Hematopoietic multipotent progenitor cell (in vitro differentiated cells): Measurements from ENCODE around the gene GFER. TPM values are rescaled to one million over a fixed set of nuclear protein-coding genes. Genes with fewer than 3 reads are reported as not detected.
"Not testable (repeated sequence)": the region's sequence is repeated elsewhere in the genome, so short reads cannot be mapped to it uniquely, and the experiment has no call there.

ENCODE experiments used
- DNase-seq, 3 donors: peaks; one replicate each; pipeline ENCODE4 v3.0.0-alpha.2; 2011 to 2015; ENCODE audit warnings: low read depth in 2 of 3, low spot score in 2 of 3
- total RNA-seq: library from RNA; depleted of rRNA; stranded (reverse); fragments of >200 nt; gene quantifications from one replicate; pipeline ENCODE4 v1.2.3, GENCODE V29; 2012

Gene GFER
- total RNA-seq, 1 donor: 14.5 TPM

DNA sequence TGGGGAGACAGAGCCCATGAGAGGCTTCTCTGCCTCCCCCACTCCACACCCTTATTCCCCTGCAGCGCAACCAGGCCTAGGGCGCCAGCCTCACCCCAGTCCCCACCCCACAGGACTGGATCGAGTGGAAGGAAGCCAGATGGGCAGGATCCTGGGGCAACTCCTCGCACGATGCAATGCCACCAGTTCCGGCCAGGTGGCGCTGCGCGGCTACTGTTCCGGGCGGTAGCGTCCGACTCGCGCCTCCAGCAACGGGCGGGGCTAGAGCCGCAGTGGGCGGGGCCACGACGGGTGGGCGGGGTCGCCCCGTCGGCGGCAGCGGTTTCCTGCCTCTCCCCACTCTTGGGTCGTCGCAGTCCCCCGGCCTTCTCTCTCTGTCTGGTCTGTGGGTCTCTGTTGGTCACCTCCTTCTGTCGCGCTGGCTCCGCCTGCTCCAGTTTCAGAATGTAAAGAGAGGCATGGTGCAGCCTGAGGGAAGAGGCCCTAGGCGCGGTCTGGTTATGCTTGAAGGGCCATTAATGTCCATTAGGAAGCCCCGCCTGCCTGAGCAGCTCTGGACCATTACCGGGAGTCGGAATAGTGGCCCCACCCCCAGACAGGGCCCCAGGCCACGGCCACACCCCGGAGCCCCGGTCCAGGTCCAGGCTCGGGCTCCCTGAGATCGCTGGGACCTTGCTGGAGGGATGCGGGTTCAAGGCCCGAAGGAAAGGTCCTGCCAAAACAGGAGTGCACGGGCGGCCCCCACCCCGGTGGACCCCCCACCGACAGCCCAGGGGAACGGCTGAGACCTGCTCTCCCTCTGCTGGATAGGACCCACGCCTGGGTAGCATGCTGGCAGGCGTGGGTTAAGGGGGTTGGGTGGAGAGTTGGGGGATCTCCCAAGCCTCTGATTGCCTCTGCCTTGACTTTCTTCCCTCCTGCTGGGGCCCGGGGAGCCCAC, 39.4 kb downstream of the GFER start:
- peak; percentile 90 to 95 (median 94) for DNase-seq

DNA sequence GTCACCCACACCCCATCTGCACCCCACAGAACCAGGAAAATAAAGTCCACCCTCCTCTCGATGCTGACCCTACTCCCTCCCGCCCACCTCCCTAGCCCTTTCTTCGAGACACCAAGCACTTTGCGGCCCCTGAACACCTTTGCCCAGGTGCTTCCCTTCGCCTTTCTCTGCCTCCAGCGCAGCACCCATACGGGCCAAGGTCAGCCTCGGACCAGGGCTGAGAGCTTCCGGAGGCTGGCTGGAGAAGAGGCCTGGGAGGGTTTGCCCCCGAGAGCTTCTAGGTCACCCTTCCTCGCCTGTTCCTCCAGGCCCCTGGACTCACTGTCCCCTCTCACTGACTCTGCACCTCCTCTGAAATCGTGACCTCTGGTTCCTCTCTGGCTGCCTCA, 40.0 kb downstream of the GFER start:
- DNase-seq: no peak

DNA sequence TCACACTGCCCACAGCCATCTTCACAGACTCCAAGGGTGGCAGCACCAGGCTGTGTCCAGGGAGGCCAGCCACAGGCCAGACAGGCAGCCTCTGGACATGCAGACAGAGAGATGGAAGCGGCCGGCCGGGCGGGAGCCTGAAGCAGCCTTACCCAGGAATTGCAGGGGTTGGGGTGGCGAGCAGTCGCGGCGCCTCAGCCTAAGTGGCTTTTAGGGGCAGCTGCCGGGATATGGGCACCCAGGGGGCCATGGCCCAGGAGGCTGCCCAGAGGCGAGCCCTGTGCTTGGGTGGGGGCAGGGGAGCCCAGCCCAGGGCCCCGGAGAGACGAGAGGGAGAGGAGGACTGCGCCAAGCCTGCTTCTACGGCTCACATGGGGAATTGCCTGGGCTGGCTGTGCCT, 41.3 kb downstream of the GFER start:
- no peak for DNase-seq

DNA sequence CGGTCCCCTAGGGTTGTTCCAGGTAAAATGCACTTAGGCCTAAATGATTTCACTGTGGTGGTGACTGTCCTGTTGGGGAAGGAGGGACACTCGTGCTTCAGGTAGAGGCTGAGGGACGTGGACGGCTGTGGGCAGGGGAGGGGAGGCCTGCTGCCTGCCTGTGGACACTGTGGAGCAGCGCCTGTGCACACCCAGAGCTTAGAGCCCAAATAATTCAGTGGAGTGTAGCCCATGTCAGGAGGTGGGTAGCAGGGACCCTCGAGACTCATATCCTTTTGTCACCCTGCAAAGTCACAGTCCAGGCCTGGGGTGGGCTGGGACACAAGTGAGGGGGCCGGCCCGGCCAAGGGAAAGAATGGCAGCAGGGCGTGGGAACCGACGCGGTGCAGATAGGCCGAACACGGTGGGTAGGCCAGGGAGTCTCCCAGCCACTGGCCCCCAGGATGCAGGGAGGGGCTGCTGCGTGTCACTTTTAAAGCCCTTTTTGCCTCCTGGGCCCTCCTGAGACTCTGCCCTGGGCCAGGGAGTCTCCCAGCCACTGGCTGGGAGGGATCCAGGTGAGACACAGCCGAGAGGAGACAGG, 42.0 kb downstream of the GFER start:
- DNase-seq: no peak

DNA sequence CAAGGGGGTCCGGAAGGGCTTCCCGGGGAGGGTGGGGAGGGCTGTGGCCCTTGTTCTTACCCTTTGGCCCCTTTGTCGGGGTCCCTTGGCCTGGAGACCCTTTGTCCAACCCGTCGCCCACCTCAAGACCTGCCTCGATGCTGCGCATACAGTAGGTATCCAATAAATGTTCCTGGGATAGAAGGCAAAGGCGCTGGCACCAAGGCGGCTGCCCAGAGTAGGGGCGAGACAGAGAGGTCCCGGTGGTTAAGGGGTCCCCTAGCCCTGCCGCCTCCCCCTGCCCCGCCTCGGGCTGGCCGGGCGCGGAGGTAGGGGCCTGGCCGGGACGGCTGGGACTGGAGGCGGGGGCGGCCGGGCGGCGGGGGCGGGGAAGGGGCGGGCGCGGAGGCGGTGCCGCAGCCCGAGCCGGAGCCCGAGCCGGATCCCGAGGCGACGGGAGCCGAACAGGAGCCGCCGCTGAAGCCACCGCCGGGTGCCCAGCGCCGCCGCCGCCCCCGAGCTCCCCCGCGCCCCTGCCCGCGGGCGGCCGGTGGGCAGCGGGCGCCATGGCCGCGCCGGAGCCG, 42.5 kb downstream of the GFER start, which contains the start of gene NHERF2:
TSS of gene NHERF2 (plus strand) at position 442 of the 563 bp plus-strand sequence. CDS start at position 546, 104 bp downstream.
- no peak for DNase-seq

DNA sequence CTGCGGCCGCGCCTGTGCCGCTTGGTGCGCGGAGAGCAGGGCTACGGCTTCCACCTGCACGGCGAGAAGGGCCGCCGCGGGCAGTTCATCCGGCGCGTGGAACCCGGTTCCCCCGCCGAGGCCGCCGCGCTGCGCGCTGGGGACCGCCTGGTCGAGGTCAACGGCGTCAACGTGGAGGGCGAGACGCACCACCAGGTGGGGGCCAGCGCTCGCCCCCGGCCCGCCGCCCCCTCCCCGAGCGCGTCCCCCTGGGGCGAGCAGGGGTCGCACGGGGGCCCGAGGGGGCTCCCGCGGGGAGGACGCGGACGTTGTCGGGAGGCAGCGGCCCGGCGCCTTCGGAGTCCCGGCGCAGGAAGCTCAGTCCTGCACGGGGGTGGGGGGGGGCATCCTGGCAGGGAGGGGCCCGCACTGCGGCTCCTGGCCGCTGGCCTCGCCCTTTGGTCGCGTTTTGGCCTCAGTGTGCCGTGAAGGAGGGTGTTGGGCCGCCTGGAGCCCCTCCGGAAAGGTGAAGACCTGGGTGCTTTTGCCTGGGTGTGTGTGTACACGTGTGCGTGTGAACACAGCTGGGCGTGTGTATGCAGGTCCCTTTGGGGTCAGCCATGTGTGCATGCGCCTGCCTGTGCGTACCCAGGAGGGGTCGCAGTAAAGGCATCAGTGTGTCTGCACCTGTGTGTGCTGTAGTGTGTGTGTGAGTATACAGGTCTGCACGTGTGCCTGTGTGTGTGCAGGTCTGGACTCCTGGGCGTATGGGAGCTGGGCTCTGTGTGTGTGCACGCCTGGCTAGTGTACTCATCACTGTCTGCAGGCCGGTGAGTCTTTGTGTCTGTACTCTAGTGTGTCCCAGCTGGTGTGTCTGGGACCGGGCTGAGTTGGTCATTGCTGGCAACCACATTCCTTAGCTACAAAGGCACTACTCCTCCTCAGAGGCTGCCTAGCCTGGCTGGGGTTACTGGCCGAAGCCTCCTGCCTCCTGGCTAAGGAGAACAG, 43.3 kb downstream of the GFER start:
- DNase-seq: no peak

DNA sequence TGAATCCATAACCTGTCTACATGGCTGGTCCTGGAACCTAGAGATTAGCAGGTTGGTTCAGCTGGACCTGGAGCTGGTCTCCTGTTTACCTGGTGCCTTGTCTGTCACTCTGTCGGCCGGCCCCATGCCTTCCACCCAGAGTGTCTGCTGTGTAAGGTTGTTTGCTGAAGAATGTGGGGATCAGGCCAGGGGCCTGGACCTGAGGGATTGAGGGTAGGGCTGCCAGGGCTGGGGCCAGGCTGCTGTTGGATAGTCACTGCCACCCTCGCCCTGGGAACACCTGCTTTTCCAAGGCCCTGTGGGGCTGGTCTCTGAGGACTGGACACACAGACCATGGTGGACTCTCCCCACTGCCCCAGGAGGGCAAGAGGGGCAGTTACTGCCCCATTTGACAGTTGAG, 44.2 kb downstream of the GFER start:
- no peak for DNase-seq

DNA sequence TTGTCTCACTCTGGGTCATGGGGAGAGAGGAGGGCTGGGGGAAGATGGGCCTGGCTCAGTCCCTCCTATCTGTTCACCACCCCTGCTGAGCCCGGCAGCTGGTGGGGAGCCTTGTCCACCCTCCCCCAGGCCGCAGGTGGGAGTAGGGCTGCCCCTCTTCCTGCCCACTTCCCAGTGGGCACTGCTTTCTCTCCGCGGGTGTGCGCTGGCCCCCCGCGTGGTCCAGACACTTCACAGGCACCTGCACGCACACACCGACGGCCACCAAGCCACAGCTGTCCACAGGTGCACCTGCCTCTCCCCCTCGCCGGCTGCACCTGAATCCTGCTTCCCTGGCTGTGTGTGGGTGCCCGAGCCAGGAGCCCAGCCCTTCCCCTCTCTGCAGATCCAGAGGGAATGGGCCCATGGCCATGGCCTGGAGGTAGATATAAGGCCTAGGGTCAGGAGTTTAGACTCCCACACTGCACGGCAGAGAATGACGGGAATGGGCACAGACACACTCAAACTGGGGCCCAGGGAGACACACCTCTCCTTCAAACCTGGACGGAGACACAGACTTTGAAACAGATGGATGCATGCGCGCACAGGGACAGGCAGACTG, 44.7 kb downstream of the GFER start:
- DNase-seq: no peak

DNA sequence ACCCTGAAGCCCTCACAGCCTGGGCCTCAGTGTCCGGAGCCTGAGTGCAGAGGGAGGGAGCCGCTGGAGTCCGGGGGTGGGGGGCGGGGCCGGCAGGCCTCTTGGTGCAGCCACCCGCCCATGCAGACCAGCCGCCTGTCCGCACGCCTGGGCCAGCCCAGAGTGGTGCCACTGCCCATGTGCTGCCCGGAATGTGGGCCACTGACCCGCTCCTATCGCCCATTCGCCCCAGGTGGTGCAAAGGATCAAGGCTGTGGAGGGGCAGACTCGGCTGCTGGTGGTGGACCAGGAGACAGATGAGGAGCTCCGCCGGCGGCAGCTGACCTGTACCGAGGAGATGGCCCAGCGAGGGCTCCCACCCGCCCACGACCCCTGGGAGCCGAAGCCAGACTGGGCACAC, 45.4 kb downstream of the GFER start:
- DNase-seq: no peak

DNA sequence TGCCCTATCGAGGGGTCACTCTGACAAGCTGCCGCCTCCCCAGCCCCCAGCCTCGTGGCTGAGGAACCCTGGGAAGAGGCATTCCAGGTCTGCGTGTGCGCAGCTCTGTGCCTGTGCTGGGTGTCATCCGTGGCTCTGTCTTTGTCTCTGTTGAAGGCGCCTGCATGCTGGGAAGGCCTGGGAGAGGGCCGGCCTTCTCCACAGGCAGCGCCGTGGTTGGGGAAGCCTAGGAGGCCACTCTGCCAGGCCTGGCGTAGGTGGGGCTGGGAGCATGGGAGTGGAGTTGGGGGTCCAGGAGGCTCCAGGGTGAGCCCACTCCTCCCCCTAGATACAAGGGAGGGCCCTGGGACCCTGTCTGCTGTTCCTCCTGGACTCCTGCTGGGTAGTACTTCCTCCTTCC, 46.0 kb downstream of the GFER start:
- no peak for DNase-seq

DNA sequence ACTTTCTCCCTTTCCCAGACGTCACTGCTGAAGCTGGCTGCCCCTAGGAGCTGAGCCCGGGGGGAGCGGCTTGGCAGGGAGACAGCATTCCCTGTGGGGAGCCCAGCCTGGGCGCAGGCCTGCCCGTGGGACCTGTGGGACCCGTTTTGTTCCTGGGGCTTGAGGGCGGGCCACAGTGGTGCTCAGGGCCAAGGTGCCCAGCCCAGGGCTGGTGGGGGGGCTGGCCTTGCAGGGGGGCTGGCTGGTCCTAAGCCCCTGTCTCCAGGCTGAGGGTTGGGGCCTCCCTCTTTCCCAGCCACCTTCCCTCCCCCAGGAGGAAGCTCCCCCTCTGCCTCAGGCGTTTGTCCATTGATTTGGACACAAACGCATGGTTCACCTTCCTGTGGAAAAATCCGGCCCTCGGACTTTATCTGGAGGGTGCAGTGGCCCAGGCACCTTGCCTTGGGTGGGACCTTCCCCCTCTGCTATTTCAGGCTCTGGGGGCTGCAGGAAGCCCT, 47.1 kb downstream of the GFER start:
- DNase-seq: no peak

DNA sequence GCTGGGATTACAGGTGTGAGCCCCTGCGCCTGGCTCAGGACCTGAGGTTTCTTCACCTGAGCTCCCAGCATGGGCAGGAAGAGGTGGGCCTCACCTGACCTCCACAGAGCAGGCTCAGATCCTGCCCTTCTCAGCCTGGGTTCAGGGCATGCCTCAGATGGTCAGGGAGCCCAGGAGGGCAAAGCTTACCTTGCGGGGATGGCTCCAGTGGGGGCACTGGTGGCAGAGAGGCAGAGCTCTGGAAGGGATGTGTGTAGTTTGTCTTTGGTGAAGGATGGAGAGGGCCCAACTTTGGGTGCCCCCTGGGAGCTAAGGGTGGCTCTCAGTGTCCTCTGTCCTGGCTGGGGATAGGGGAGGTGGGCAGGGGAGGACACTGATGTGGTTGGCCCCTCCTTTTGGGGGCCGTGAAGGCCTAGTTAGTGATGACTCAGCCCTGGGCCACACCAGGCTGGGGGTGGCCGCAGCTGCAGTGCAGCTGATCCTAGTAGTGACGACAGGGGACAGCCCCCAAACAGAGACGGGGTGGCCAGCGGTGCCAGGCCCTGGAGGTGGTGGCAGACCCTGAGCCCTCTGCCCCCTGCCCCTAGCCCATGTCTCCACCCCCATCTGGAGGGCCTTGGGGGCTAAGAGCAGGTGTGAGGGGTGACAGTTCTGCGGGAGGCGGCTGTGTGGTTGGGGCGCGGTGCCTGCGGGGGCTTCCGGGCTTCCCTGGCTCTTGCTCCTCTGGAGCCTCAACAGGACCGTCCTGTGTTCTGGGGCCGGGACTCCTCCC, 48.5 kb downstream of the GFER start:
- DNase-seq: peak in 1 of 3 donors; percentile 22

DNA sequence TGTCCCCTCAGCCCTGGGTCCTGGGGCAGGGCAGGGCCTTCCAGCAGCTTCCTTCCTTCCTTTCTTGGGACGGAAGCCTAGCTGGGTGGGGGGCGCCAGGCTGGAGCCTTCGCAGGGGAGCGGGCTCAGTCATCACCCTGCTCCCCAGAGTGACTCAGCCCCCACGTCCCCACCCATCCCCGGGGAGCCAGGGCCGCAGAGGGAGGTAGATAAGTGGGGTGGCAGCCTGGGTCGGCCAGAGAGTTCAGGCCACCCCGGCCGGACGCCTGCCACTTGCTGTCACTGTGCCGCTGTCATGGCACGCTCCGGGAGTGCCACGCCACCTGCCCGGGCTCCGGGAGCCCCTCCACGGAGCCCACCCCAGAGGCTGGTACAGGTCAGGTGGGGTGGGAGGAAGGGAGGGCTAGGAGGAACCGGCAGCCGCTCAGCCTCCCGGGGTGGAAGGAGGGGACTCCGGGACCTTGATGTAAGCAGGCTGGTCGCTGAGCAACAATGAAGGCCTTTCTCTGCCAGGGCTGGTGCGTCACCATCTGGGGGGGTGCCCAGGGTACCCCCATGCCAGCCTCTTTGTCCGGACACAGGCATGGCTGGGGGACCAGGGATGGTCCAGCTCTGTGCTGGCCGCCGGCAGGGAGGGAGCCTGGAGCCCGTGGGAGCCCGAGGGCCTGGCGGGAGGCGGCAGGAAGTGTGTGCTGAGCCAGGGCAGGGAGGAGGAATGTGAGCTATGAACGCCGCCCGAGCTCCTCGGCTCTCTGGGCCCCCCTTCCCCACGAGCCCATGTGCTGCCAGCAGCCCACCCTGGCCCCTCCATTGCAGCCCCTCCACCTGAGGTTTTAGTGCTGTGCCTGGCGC, 49.3 kb downstream of the GFER start:
- peak in 2 of 3 donors; percentile 68 to 74 for DNase-seq

DNA sequence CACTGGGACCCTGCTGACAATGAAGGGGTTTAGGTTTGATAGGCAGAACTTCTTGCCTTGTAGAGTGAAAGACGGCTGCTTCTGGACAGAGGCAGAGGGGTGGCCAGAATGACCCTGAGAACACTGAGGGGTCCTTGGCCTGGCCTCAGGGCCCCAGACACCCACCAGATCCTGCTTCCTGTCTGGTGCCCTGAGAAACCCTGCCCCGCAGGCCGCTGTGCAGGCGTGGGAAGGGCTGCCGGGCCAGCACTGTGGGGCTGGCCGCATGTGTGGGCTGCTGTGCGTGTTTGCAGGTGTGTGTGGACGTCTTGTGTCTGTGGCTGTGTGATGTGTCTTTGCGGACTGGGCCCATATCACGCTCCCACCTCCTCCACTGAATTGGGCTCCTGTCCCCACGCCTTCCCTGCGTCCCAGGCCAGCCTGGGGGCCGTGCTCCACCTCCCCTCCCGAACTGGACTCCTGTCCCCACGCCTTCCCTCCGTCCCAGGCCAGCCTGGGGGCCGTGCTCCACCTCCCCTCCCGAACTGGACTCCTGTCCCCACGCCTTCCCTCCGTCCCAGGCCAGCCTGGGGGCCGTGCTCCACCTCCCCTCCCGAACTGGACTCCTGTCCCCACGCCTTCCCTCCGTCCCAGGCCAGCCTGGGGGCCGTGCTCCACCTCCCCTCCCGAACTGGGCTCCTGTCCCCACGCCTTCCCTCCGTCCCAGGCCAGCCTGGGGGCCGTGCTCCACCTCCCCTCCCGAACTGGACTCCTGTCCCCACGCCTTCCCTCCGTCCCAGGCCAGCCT, 50.1 kb downstream of the GFER start:
- DNase-seq: not testable (repeated sequence)

DNA sequence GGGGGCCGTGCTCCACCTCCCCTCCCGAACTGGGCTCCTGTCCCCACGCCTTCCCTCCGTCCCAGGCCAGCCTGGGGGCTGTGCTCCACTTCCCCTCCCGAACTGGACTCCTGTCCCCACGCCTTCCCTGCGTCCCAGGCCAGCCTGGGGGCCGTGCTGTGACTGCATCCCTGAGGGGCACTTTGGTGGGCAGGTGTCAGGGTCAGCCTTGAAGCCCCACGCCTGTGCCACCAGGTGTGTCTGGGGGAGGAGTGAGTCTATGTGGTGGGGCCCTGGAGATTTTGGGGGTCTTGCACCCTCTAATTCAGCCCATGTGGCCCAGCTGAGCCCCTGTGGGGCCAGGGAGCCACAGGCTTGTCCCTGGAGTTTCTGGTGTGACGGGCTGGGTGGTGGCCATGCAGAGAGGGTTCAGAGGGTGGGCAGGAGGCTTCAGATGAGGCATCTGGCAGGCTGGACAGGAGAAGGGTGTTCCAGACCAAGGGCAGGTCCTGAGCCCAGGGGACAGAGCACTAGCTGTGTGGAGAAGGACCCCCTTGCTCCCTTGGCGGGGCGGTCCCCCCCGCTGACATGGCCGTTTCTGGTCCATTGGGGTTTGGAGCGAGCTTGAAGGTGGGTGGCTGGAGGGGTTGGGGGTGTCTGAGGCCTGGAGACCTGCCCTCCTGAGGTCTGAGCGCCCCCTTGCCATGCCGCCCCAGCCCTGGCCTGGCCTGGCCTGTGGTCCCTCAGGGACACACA, 50.9 kb downstream of the GFER start:
- DNase-seq: no peak

DNA sequence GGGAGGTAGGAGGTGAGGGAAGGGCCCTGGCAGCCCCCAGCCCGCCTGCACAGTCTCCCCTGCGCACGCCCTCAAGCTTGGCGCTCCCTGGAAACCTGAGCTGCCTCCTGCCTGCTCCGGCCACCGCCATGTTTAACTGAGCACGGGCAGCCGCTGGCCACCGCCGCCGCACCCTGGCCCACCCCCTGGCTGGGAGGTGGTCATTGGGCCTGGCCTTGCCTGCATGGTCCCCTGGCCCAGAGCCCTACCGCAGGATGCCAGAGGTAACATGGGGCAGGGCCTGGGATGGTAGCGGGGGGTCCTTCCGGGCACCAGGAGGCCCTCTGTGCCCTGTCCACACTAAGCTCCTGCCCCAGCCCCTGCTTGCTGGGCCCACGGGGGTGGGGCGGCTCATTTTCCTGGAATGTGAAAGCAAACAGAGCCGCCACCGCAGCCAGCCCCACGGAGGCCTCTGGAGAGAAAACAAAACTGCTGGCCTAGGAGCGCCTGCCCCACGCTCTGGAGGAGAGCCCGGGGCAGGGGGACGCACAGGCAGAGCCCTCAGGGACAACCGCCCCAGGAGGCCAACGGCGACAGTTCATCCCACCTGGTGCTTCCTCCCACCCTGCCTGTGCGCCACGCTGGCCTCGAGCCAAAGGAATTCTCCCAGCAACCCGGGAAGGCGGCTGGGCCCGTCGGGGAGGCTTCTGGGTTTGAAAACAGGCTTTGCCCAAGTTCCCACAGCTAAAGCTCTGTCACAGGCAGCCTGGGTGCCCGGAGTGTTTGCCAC, 51.6 kb downstream of the GFER start:
- no peak for DNase-seq
